ENCODE data around the gene SPIN3.
A peak's percentile ranks its signal among the peaks of the same experiment; 100 is the strongest.

- no peak for TF ChIP-seq POLR2A (IDR thresholded peaks at IDR 0.05; ENCODE audit: extremely low read depth, insufficient read length)
- TF ChIP-seq CTCF (IDR thresholded peaks at IDR 0.05; ENCODE audit: low read depth, low read length), result peak; percentile 30
- no peak for TF ChIP-seq MAX (IDR thresholded peaks at IDR 0.05; ENCODE audit: low read depth, low read length)
Observed at GRCh38 chrX:56978172-56978571, 17.2 kb downstream of the SPIN3 start.

Data from NB4 (cell line).